NCI-H526 (cell line): ENCODE data around the gene HES5.

Experiments
- DNase-seq, 2 experiments: peaks; one replicate each; lab custom pipeline; 2025; lab: John Stamatoyannopoulos, UW

The HES5 gene

GRCh38 chr1:2514863-2515762, 14.9 kb downstream of the HES5 start:
- DNase-seq: no peak

DNA sequence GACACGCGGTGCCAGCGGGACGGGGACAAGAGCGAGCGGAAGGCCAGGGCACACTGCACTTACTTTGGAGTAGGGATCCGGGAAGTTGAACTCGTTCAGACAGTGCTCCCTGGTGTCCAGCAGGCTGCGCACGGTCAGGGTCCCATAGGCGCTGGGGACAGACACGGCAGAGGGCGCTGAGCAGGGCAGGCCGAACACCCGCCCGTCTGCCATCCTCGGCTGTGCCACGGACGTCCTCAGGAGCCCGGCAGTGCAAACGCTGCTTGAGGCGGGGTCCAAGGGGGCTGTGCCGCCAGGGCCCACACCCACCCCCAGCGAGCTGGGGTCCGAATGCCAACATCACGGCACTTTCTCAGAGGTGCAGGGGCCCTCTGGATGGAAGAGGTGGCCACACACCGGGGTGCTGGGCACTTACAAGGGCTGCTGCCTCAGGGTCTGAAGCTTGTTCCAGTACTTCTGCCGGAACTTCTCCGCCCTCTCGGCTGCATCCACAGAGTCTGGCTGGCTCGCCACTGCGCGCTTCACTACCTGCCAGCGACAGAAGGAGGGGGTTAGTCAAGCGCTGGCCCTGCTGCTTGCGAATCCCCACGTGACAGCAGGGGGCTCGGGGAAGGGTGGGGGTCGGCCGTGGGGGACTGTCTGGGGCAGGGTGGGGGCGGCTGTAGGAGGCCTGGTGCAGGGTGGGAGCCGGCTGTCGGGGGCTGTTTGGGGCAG, 16.0 kb downstream of the HES5 start:
- no peak for DNase-seq

GRCh38 chr1:2512862-2513421, 17.1 kb downstream of the HES5 start:
- DNase-seq: no peak

DNA sequence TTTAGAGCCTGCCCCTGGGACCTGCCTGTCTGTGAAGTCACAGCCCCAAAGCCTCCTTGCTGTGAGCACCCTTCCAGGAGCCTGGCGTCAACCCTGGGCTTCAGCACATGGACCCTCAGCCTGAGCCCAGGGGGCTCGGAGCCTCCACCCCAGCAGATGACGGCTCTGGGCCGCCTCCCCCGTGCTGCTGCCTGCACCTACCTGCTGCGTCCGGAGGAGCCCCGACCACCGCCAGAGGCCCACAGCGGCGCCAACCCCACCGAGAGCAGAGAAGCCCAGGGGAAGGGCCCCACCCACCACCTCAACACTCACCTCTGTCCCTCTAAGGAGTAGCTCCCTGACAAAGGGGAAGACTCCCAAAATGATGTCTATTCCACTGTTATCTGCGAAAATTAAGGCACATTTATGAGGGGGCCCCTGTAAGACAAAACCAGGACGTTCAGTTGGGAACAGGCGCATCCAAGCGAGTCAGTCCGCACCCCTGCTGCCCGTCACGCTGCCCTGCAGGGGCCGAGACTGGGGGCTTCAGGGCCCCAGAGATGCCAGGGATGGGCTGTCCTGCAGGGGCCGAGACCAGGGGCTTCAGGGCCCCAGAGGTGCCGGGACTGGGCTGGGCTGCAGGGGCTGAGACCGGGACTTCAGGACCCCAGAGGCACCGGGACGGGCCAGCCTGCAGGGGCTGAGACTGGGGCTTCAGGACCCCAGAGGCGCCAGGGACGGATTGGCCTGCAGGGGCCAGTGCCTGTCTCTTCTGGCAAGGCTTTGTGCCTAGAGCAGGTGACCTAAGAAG, 19.5 kb downstream of the HES5 start:
- DNase-seq: no peak

GRCh38 chr1:2509589-2509988, 20.5 kb downstream of the HES5 start:
- no peak for DNase-seq

DNA sequence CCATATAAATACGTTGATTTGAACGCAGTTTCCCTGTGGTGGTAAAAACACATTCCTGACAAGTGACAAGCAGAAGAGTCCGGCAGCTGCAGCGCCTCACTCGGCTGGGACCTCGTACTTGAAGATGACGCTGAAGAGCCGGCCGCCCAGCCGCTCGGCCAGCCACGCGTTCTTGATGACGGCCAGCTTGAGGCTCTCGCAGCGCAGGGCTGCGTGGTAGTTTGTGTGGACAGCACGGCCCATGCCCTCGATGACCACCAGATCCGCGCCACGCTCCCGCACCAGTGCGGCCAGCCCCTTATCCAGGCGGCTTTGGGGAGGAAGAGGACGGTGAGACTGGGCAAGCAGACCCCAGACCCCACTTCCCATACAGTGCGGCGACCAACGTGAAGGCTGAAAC, 21.3 kb downstream of the HES5 start:
- no peak for DNase-seq

DNA sequence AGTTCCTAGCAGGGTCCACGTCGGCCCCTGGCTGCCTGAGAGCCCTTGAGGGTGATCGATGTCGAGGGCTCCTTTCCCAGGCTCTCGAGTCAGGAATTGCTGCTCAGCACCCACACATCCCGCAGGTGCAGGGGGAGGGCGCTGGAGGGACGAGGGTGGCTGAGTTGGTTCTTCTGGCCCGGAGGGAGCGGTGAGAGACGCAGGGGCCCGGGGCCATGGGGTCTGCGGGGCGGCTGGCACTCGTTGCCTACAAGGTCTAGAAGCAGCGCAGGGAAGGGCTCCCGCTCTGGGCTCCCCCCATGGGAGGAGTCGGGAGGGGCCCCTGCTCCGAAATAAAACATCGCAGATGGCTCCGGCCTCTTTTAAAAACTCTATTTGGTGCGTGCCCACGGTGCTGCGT, 21.9 kb downstream of the HES5 start:
- no peak for DNase-seq

GRCh38 chr1:2507744-2508155, 22.3 kb downstream of the HES5 start:
- no peak for DNase-seq

DNA sequence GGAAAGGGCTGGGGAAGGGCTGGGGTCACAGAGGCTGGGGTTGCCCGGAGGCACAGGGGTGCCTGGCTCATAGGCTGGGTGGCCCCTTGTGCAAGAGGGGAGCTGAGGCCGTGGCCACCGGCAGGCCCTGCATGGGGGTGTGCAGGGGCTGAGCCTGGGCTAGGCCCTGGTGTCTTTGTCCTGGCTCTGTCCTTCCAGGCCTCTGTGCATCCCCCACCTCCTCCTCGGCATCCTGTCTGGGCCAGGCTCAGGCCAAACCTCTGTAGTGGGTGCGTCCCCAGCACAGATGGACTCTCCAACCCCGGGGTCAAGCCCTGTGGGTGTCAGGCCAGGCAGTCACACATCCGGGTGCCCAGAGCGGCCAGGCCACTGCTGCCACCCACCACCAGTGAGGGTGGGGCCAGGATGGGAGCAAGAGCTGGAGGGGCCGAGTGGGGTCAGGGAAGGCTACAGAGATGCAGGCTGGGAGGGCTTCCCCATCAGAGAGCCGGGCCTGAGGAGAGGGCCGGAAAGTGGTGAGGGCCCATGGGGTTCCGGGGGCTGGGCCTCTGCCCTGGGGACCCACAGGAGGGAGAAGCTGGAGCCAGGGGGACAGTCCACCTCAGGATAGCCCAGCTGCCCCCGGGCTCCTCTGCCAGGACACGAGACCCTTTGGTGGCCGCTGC, 23.0 kb downstream of the HES5 start:
- DNase-seq: no peak

- DNase-seq: no peak
Measured at GRCh38 chr1:2506007-2506860, 23.8 kb downstream of the HES5 start.

DNA sequence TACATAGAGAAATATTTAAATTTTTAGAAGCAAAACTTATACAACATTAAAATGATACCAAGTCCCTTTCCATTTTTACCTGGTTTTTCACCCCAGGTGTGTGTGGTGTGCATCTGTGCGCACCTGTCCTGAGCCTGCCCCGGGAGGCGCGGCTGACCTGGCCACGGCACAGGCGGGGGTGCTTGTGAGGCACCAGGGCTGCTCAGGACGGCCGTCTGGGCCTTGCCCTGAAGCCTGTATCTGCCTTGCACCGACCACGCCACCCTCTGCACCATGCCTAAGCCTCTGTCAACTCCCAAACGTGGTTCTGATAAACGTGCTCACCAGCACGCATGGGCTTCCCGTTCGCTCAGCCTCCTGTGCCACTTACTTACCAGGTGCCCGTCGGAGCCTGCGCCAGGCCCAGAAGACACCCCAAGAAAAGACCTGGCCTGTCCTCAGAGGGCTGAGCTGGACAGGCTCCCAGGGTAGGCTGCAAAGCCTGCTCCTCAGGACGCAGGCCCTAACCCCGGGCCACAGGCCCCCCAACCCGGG, 24.5 kb downstream of the HES5 start:
- no peak for DNase-seq

DNA sequence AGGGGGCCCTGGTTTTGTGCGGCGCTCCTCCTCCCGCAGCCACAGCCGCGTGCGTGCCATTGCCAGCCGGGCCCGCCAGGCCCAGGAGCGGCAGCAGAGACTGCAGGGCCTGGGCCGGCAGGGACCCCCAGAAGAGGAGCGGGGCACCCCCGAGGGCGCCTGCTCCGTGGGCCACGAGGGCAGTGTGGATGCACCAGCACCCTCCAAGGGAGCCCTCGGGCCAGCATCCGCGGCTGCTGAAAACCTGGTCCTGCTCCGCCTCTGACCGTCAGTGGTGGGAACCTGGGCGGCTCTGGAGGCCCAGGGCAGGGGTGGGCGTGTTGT, 25.2 kb downstream of the HES5 start:
- DNase-seq: no peak

DNA sequence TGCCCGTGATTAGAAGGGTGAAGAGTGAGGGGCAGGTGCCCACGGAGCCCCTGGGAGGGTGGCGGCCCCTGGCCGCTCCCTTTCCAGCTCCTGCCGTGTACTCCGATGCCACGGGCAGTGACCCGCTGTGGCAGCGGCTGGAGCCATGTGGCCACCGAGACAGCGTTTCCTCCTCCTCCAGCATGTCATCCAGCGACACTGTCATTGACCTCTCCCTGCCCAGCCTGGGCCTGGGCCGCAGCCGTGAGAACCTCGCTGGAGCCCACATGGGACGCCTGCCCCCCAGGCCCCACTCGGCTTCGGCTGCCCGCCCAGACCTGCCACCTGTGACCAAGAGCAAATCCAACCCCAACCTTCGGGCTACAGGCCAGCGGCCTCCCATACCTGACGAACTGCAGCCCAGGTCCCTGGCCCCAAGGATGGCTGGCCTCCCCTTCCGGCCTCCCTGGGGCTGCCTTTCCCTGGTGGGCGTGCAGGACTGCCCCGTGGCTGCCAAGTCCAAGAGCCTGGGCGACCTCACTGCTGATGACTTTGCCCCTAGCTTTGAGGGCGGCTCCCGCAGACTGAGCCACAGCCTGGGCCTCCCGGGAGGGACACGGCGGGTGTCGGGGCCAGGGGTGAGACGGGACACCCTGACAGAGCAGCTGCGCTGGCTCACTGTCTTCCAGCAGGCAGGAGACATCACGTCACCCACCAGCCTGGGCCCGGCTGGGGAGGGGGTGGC, 25.7 kb downstream of the HES5 start:
- no peak for DNase-seq

GRCh38 chr1:2503554-2504224, 26.4 kb downstream of the HES5 start:
- no peak for DNase-seq

- no peak for DNase-seq
Measured at GRCh38 chr1:2502661-2503553, 27.2 kb downstream of the HES5 start.

DNA sequence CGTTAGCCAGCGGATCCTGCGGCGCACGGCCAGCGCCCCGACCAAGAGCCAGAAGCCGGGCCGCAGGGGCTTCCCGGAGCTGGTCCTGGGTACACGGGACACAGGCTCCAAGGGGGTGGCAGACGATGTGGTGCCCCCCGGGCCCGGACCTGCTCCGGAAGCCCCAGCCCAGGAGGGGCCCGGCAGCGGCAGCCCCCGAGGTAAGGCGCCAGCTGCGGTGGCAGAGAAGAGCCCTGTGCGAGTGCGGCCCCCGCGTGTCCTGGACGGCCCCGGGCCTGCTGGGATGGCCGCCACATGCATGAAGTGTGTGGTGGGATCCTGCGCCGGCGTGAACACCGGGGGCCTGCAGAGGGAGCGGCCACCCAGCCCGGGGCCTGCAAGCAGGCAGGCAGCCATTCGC, 27.9 kb downstream of the HES5 start:
- DNase-seq: no peak

DNA sequence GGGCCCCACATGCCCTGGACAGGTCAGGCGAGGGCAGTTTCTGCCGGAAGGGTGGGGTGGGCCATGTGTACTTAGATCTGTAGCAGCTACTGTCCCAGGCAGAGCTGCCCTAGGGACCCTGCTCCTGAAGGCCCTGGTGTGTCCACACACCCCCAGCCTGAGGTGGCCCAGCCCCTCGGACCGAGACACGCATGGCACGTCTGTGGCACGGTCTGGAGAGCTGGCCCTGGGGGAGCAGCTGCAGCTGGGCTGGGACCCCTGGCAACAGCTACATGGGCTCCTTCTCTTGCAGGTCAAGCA, 28.3 kb downstream of the HES5 start:
- no peak for DNase-seq

GRCh38 chr1:2501041-2501819, 28.8 kb downstream of the HES5 start:
- DNase-seq: no peak
